Keratinocyte (primary cell): ENCODE data around the gene FHIT. TPM values are rescaled to one million over a fixed set of nuclear protein-coding genes. Genes with fewer than 3 reads are reported as not detected.

ENCODE experiments used
- DNase-seq: peaks from one replicate; pipeline ENCODE4 v3.0.0-alpha.2; 2011; ENCODE audit warnings: low read depth, missing footprints, low spot score
- FAIRE-seq: peaks from 2 replicates; lab custom pipeline; 2011; peaks lifted over from hg19 to GRCh38; lab: Jason Lieb, UNC
- H2AFZ ChIP-seq: 2 replicates; pipeline ENCODE4 v1.6.0; 2012; ENCODE audit warnings: low read length, control low read depth, inconsistent platforms; ENCODE audit not compliant: control insufficient read depth
- H3K27ac ChIP-seq: 2 replicates; pipeline ENCODE4 v1.5.1; 2011; ENCODE audit warnings: low read length; ENCODE audit not compliant: control insufficient read depth, insufficient read depth
- H3K27me3 ChIP-seq: 3 replicates; pipeline ENCODE4 v1.6.0; 2011; ENCODE audit warnings: low read length; ENCODE audit not compliant: control insufficient read depth, insufficient read depth; ENCODE audit errors: extremely low read depth
- H3K36me3 ChIP-seq, 2 experiments: 2 replicates in 1 of 2; 3 replicates in 1 of 2; pipeline ENCODE4 v1.5.1; 2011; ENCODE audit warnings: low read length in 2 of 2, mild to moderate bottlenecking in 1 of 2; ENCODE audit not compliant: control insufficient read depth in 2 of 2, insufficient read depth in 2 of 2; ENCODE audit errors: extremely low read depth in 1 of 2
- H3K4me1 ChIP-seq: 3 replicates; pipeline ENCODE4 v1.5.1; 2011; ENCODE audit warnings: low read length; ENCODE audit not compliant: control insufficient read depth, insufficient read depth; ENCODE audit errors: extremely low read depth
- H3K4me2 ChIP-seq: 3 replicates; pipeline ENCODE4 v1.6.0; 2011; ENCODE audit warnings: low read depth, low read length; ENCODE audit not compliant: control insufficient read depth, insufficient read depth; ENCODE audit errors: extremely low read depth
- H3K4me3 ChIP-seq, 3 experiments: fragments of 200-600 bp in 1 of 3; sonication (generic) in 1 of 3; 2 replicates in 2 of 3; 3 replicates in 1 of 3; pipeline ENCODE4 v1.5.1; 2011 to 2016; ENCODE audit warnings: low read length in 3 of 3, mild to moderate bottlenecking in 3 of 3, control low read depth in 2 of 3, inconsistent platforms in 1 of 3, low read depth in 1 of 3, mixed read lengths in 1 of 3, mixed run types in 1 of 3, moderate library complexity in 1 of 3; ENCODE audit not compliant: control insufficient read depth in 2 of 3, insufficient read depth in 2 of 3; ENCODE audit errors: extremely low read depth in 1 of 3
- H3K79me2 ChIP-seq: 2 replicates; pipeline ENCODE4 v1.6.0; 2012; ENCODE audit warnings: low read length; ENCODE audit not compliant: control insufficient read depth, insufficient read depth
- H3K9ac ChIP-seq: 3 replicates; pipeline ENCODE4 v1.6.0; 2011; ENCODE audit warnings: low read length; ENCODE audit not compliant: control insufficient read depth, insufficient read depth; ENCODE audit errors: extremely low read depth
- H3K9me1 ChIP-seq: 3 replicates; pipeline ENCODE4 v1.6.0; 2011; ENCODE audit warnings: low read length; ENCODE audit not compliant: control insufficient read depth, insufficient read depth; ENCODE audit errors: extremely low read depth
- H3K9me3 ChIP-seq: 2 replicates; pipeline ENCODE4 v1.5.1; 2012; ENCODE audit warnings: low read depth, low read length; ENCODE audit not compliant: control insufficient read depth
- H4K20me1 ChIP-seq: 3 replicates; pipeline ENCODE4 v1.6.0; 2011; ENCODE audit warnings: low read length; ENCODE audit not compliant: control insufficient read depth, insufficient read depth; ENCODE audit errors: extremely low read depth
- EZH2 ChIP-seq: IDR thresholded peaks from one replicate; pipeline ENCODE4 v1.6.1; 2012; ENCODE audit warnings: inconsistent platforms, mild to moderate bottlenecking, low read length, moderate library complexity
- dilution Hi-C: fragments of 300-500 bp; cut with MboI; formaldehyde crosslinking; loops from one replicate; pipeline ENCODE4 v1.7.0; 2020; ENCODE audit warnings: low sequenced_read_pairs; ENCODE audit not compliant: extremely low pct_ligation_motif_present
- polyA plus RNA-seq, 5 experiments: library from polyadenylated mRNA; depleted of rRNA in 3 of 5; stranded (reverse) in 3 of 5; stranded (forward) in 1 of 5; unstranded in 1 of 5; fragments of >200 nt; gene quantifications; 1 replicate in 1 of 5; 2 replicates in 3 of 5; 3 replicates in 1 of 5; pipeline versions ENCODE4 v1.2.1 to v1.2.3, GENCODE V29; 2011 to 2012; ENCODE audit warnings: missing spikeins in 2 of 5, low read depth in 1 of 5, low replicate concordance in 1 of 5
- TF ChIP-seq, protein P1 (sequence below), 3 experiments: IDR thresholded peaks in 1 of 3; conservative IDR thresholded peaks in 1 of 3; optimal IDR thresholded peaks in 1 of 3; 2 replicates in 2 of 3; 3 replicates in 1 of 3; pipeline versions ENCODE3 to v1.5.1; 2011; ENCODE audit warnings: low read length in 3 of 3, mild to moderate bottlenecking in 3 of 3, moderate library complexity in 2 of 3, control low read depth in 1 of 3, inconsistent platforms in 1 of 3; ENCODE audit not compliant: insufficient read depth in 2 of 3; ENCODE audit errors: extremely low read depth in 1 of 3

Gene FHIT
- polyA plus RNA-seq, 1 donor (not counting 4 experiments of a cell fraction or from before 2014, with no cell fraction given), result 2.2 TPM

DNA sequence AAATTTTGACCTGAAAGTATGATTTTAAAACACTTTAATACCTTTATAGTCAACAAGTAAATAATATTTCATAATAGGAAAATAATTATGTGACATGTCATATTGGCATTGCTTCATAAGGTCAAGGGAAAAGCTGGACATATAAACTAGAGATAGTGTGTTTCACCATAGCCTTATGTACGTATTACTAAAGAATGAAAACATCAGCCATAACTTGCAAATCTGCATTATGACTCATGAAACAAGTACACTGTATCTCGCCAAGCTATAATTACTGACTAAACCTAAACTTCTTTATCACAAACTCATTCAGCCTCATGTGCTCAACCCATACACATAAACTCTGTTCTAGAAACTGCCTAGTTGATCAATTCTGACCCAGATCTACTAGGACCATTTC lies 950.1 kb downstream of the FHIT start:
- Histone ChIP-seq H3K4me1 (peaks cover 3% of the 10 kb centered on the region), H4K20me1 (no peaks in the 10 kb centered on the region), H3K4me3 (no peak overlapping the region), H3K9ac (no peak overlapping the region), H3K36me3 (no peaks in the 10 kb centered on the region), H2AFZ (no peak overlapping the region), H3K27me3 (no peaks in the 10 kb centered on the region), H3K27ac (no peak overlapping the region), H3K9me3 (no peaks in the 10 kb centered on the region), H3K9me1 (no peaks in the 10 kb centered on the region), H3K4me2 (no peak overlapping the region), H3K79me2 (no peaks in the 10 kb centered on the region)
- DNase-seq, result no peak
- FAIRE-seq, result peak; percentile 51
- TF ChIP-seq EZH2, result no peak
- dilution Hi-C loops, result no loop called here

DNA sequence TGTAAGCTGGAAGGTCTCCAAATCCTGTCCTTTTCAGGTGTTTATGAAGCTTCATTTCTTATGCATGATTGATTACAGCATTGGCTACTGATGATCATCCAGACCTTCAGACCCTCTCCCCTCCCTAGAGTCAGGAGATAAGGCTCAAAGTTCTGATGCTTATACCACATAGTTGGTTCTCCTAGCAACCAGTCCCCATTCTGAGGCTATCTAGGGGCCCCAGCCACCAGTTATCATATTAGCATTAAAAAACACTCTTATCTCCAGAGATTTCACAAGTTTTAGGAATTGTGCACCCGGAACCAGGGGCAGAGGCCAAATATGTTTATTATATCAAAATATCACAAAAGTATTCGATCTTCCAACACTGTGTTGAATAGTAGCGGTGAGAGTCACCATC lies 953.1 kb downstream of the FHIT start:
- FAIRE-seq, result no peak
- dilution Hi-C loops, result no loop called here

More for the DNA sequence above, 953.1 kb downstream of the FHIT start:
- H3K4me2 ChIP-seq, result no peak overlapping the region
- H4K20me1 ChIP-seq, result no peaks in the 10 kb centered on the region
- no peak overlapping the region for H3K27ac ChIP-seq
- no peak overlapping the region for H3K9ac ChIP-seq
- DNase-seq, result no peak
- H3K9me3 ChIP-seq, result no peaks in the 10 kb centered on the region
- no peak overlapping the region for H3K4me3 ChIP-seq
- no peaks in the 10 kb centered on the region for H3K36me3 ChIP-seq
- peaks cover 3% of the 10 kb centered on the region for H3K4me1 ChIP-seq
- no peaks in the 10 kb centered on the region for H3K27me3 ChIP-seq
- no peak overlapping the region for H2AFZ ChIP-seq
- no peak for TF ChIP-seq EZH2
- TF ChIP-seq, protein P1, sequence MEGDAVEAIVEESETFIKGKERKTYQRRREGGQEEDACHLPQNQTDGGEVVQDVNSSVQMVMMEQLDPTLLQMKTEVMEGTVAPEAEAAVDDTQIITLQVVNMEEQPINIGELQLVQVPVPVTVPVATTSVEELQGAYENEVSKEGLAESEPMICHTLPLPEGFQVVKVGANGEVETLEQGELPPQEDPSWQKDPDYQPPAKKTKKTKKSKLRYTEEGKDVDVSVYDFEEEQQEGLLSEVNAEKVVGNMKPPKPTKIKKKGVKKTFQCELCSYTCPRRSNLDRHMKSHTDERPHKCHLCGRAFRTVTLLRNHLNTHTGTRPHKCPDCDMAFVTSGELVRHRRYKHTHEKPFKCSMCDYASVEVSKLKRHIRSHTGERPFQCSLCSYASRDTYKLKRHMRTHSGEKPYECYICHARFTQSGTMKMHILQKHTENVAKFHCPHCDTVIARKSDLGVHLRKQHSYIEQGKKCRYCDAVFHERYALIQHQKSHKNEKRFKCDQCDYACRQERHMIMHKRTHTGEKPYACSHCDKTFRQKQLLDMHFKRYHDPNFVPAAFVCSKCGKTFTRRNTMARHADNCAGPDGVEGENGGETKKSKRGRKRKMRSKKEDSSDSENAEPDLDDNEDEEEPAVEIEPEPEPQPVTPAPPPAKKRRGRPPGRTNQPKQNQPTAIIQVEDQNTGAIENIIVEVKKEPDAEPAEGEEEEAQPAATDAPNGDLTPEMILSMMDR (optimal IDR thresholded peaks at IDR 0.05 in 1 of 3, IDR thresholded peaks at IDR 0.05 in 1 of 3, conservative IDR thresholded peaks at IDR 0.05 in 1 of 3; ENCODE audit: extremely low read depth in 1 of 3, insufficient read depth in 2 of 3, low read length in 3 of 3), result no peak
- H3K9me1 ChIP-seq, result no peaks in the 10 kb centered on the region
- H3K79me2 ChIP-seq, result no peaks in the 10 kb centered on the region
